GM12865 (cell line): ENCODE data around the gene SLC25A42.

Experiments
- DNase-seq: peaks from one replicate; pipeline ENCODE4 v3.0.0; 2010; ENCODE audit warnings: low read depth
- H3K4me3 ChIP-seq: 2 replicates; pipeline ENCODE4 v1.5.1; 2011; ENCODE audit warnings: mild to moderate bottlenecking, low read depth, low read length, control low read depth
- CTCF ChIP-seq: IDR thresholded peaks from 2 replicates; pipeline ENCODE4 v1.5.1; 2011; ENCODE audit warnings: low read length, control low read depth, low read depth, inconsistent platforms; ENCODE audit not compliant: insufficient read depth; ENCODE audit errors: missing control alignments

The SLC25A42 gene

DNA sequence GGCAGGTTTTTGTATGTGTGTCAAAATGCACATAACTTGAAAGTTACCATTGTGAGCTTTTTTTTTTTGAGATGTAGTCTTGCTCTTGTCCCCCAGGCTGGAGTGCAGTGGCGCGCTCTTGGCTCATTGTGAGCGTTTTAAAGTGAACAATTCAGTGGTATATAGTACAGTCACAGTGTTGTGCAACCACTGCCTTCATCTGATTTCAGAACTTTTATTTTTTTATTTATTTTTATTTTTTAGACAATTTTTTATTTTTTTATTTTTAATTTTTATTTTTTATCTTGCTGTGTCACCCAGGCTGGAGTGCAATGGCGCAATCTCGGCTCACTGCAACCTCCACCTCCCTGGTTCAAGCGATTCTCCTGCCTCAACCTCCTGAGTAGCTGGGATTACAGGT, 15.0 kb downstream of the SLC25A42 start:
- no peak for DNase-seq
- TF ChIP-seq CTCF = no peak
- H3K4me3 ChIP-seq = no peak overlapping the region

GRCh38 chr19:19079571-19079970, 15.8 kb downstream of the SLC25A42 start:
- no peak for DNase-seq
- TF ChIP-seq CTCF = no peak

DNA sequence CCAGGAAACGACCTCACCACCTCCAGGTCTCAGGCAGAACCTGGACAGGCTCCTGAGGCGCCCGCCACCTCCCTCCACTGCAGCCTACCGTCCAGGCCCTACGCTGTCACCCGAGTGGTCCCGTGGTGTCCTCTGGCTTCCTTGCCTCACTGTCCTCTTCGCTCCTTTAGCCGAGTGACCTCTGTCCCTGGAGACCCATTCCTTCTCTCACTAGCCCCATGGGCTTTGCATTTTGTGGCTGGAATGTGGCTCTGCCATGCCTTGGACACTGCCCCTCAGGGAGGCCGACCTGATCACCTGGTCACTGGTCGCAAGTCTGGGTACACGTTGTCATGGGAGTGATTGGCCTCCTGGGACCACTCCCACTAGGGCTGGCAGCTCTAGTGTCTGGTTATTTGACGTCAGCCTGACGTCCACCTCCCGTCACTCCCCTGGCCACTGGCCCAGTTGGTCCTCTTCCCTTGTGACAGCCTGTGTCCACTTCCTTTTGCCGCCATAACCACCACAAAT, 17.9 kb downstream of the SLC25A42 start:
- no peak for DNase-seq

More at GRCh38 chr19:19079571-19079970, 15.8 kb downstream of the SLC25A42 start:
- no peak overlapping the region for H3K4me3 ChIP-seq

GRCh38 chr19:19083413-19084178, 19.8 kb downstream of the SLC25A42 start:
- no peak overlapping the region for H3K4me3 ChIP-seq
- no peak for DNase-seq
- TF ChIP-seq CTCF = no peak

More for the DNA sequence above, 17.9 kb downstream of the SLC25A42 start:
- TF ChIP-seq CTCF = no peak
- no peak overlapping the region for H3K4me3 ChIP-seq

DNA sequence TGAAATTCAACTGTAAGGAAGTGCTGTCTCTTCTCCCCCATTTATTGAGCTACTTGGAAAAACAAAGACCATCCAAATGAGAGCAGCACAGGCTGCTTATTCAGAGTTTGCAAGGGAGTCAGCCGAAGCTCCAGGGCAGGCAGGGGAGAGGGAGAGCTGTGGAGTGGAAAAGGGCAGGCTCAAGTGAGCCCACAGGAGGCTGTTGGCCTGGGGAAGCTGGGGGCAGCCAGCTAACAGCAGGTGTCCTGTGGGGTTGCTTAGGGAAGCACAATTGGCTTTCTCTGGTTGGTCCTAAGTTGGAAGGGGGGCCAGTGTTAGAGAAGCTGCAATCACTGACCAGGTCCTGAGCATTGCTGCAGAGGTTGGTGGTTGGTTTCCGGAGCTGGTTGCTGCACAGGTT, 23.9 kb downstream of the SLC25A42 start:
- no peak for TF ChIP-seq CTCF
- DNase-seq = no peak

GRCh38 chr19:19094513-19094912, 30.7 kb downstream of the SLC25A42 start:
- no peak for DNase-seq
- no peak overlapping the region for H3K4me3 ChIP-seq
- no peak for TF ChIP-seq CTCF

More for the DNA sequence above, 23.9 kb downstream of the SLC25A42 start:
- no peak overlapping the region for H3K4me3 ChIP-seq

- DNase-seq = no peak
- no peak overlapping the region for H3K4me3 ChIP-seq
- TF ChIP-seq CTCF = no peak
These were observed 31.9 kb downstream of the SLC25A42 start for GRCh38 chr19:19095691-19096090.
